Progenitor cell of endocrine pancreas (in vitro differentiated cells): ENCODE measurements around the gene USP40. TPM values are rescaled to one million over a fixed set of nuclear protein-coding genes. Genes with fewer than 3 reads are reported as not detected.

ENCODE experiments used
- DNase-seq: peaks from one replicate; pipeline ENCODE4 v3.0.0; 2021; ENCODE audit warnings: low spot score; ENCODE audit not compliant: unreplicated experiment
- H3K27ac Mint-ChIP-seq: 2 replicates; pipeline ENCODE4 v1.8.0; 2021; ENCODE audit warnings: mild to moderate bottlenecking, moderate library complexity, mixed read lengths
- H3K27me3 Mint-ChIP-seq: 2 replicates; pipeline ENCODE4 v1.8.0; 2021; ENCODE audit warnings: mixed read lengths
- H3K36me3 Mint-ChIP-seq: 2 replicates; pipeline ENCODE4 v1.8.0; 2022; ENCODE audit warnings: mixed read lengths; ENCODE audit not compliant: insufficient read depth
- H3K4me1 Mint-ChIP-seq: 2 replicates; pipeline ENCODE4 v1.8.0; 2021; ENCODE audit warnings: low read depth, mixed read lengths
- H3K4me3 Mint-ChIP-seq: 2 replicates; pipeline ENCODE4 v1.8.0; 2021; ENCODE audit warnings: low read depth, mild to moderate bottlenecking, moderate library complexity, mixed read lengths
- H3K9me3 Mint-ChIP-seq: 2 replicates; pipeline ENCODE4 v1.8.0; 2021; ENCODE audit warnings: low read depth, mixed read lengths
- CTCF ChIP-seq: fragments of 200-600 bp; sonication (generic); IDR thresholded peaks from one replicate; pipeline ENCODE4 v1.5.0; 2021; ENCODE audit warnings: antibody characterized with exemption, mild to moderate bottlenecking; ENCODE audit not compliant: unreplicated experiment
- total RNA-seq: library from RNA; stranded (reverse); gene quantifications from 2 replicates; pipeline ENCODE4 v1.2.1, GENCODE V29; 2021

USP40 gene
- total RNA-seq, 1 donor from 2014 or later = 36.9 TPM

DNA sequence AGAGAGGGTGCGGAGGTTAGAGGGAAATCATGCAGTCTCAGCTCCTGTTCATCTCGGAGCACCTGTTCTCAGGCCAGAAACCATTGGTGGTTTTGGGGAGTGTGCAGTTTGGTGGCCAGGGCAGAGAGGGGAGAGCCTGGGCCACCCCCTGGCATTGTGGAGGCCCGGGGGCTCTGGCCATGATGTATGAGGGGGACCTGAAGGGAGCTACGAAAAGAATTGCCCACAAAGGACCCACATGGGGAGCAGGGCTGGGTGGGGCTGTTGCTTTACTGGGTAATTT, 124.6 kb downstream of the USP40 start:
- no peaks in the 10 kb centered on the region for H3K27me3 Mint-ChIP-seq
- no peak for TF ChIP-seq CTCF
- DNase-seq = no peak
- peaks cover 4% of the 10 kb centered on the region for H3K36me3 Mint-ChIP-seq
- no peak overlapping the region for H3K4me3 Mint-ChIP-seq
- H3K27ac Mint-ChIP-seq = no peak overlapping the region
- H3K9me3 Mint-ChIP-seq = no peaks in the 10 kb centered on the region
- no peaks in the 10 kb centered on the region for H3K4me1 Mint-ChIP-seq

DNA sequence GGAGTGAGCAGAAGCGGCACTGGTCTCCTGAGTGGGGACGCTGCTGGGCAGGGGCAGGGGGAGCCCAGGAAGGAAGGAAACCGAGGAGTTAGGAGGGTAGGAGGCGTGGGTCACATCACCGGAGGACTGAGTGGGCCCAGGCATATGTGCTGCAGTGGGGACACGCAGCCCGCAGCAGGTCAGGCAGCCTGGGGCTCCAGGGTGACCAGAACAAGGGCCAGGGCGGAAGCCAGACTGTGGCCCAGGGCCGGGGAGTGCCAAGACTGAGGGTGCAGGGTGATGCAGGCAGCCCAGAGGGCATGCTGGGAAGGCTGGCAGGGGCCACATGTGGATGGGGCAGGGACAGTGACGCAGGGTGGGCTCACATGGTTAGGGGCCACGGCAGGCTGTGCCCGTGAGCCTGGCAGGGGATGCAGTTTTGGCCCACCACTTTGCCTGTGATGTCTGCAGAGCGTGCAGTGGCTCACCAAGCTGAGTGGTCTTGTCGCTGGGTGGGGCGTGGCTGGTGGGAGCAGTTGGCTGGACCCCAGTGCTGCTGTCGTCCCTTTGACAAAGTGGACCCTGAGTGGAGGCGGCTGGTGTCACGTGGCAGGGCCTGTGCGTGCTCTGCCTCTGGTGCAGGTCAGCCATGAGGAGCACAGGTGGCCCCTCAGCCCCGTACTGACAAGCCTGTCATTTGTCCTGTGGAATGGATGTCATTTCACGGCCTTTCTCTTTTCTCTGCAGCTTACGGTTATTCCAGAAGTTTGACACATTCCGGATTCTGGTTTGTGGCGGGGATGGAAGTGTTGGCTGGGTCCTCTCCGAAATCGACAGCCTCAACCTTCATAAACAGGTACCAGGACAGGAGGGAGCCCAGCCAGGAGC, 125.2 kb downstream of the USP40 start:
- Mint-ChIP-seq H3K4me3 (no peak overlapping the region), H3K4me1 (no peaks in the 10 kb centered on the region), H3K27me3 (no peaks in the 10 kb centered on the region), H3K9me3 (no peaks in the 10 kb centered on the region), H3K36me3 (peaks cover 4% of the 10 kb centered on the region), H3K27ac (no peak overlapping the region)
- no peak for TF ChIP-seq CTCF
- no peak for DNase-seq

DNA sequence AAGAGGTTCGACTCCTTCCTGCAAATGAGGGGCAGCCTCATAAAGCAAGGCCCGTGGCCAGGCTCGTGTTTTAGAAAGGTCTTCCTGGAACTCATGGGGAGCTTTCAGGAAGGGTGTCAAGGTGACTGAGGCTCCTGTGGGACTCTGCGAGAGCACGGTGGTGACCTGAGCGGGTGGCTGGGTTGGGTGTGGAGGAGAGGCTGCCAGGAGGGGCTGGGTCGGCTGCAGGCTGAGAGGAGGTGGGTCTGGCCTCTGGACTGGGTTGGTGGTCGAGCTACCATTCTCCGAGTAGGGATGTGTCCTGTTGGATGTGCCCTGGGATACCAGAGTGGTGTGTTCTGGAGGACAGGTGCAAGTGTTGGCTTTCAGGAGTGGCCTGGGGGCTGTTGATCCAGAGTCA, 125.9 kb downstream of the USP40 start:
- peaks cover 2% of the 10 kb centered on the region for H3K36me3 Mint-ChIP-seq

GRCh38 chr2:233440314-233440713, 126.3 kb downstream of the USP40 start:
- Mint-ChIP-seq H3K36me3 (peaks cover 2% of the 10 kb centered on the region), H3K4me1 (no peaks in the 10 kb centered on the region), H3K27me3 (no peaks in the 10 kb centered on the region), H3K4me3 (no peak overlapping the region), H3K9me3 (no peaks in the 10 kb centered on the region), H3K27ac (no peak overlapping the region)
- no peak for TF ChIP-seq CTCF
- no peak for DNase-seq

More for the DNA sequence above, 125.9 kb downstream of the USP40 start:
- DNase-seq = no peak
- Mint-ChIP-seq H3K4me3 (no peak overlapping the region), H3K27me3 (no peaks in the 10 kb centered on the region), H3K9me3 (no peaks in the 10 kb centered on the region), H3K27ac (no peak overlapping the region), H3K4me1 (no peaks in the 10 kb centered on the region)
- no peak for TF ChIP-seq CTCF

DNA sequence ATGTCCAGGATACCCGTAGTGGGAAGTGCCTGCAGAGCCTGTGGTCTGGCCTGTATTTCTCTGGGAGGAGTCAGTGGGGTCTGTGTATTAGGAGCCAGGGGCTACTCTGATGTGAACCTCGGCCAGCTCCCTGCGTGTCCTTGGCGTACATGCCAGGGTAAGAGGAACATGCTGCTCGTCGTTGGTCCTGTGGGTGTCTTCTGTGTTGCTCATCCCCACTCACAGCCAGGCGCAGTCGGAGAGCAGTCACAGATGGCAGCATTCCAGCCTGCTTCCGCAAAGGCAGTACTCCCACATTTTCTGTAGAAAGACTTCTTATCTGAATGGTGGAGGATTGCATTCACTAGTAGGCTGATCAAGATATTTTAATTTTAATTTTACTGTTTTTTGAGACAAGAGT, 127.4 kb downstream of the USP40 start:
- Mint-ChIP-seq H3K9me3 (no peaks in the 10 kb centered on the region), H3K36me3 (peaks cover 2% of the 10 kb centered on the region), H3K4me3 (no peak overlapping the region), H3K27me3 (no peaks in the 10 kb centered on the region), H3K27ac (no peak overlapping the region), H3K4me1 (no peaks in the 10 kb centered on the region)
- no peak for DNase-seq
- TF ChIP-seq CTCF = no peak
